Astrocyte (in vitro differentiated cells and primary cell): Measurements from ENCODE around the gene APOBEC3F. TPM values are rescaled to one million over a fixed set of nuclear protein-coding genes. Genes with fewer than 3 reads are reported as not detected.

Experiments used
- DNase-seq: peaks from one replicate; pipeline ENCODE4 v3.0.0-alpha.2; 2010; ENCODE audit warnings: low read depth
- FAIRE-seq: peaks from 2 replicates; lab custom pipeline; 2011; peaks lifted over from hg19 to GRCh38; lab: Jason Lieb, UNC
- H2AFZ ChIP-seq: 2 replicates; pipeline ENCODE4 v1.6.0; 2012; ENCODE audit warnings: low read depth, low read length, inconsistent platforms
- H3K27ac ChIP-seq: 2 replicates; pipeline ENCODE4 v1.5.1; 2011; ENCODE audit warnings: low read depth, low read length, inconsistent platforms
- H3K27me3 ChIP-seq: 2 replicates; pipeline ENCODE4 v1.6.0; 2011; ENCODE audit warnings: low read length, inconsistent platforms; ENCODE audit not compliant: insufficient read depth
- H3K36me3 ChIP-seq: 2 replicates; pipeline ENCODE4 v1.5.1; 2011; ENCODE audit warnings: low read length, inconsistent platforms; ENCODE audit not compliant: insufficient read depth
- H3K4me1 ChIP-seq: 2 replicates; pipeline ENCODE4 v1.5.1; 2011; ENCODE audit warnings: low read length, inconsistent platforms; ENCODE audit not compliant: insufficient read depth
- H3K4me2 ChIP-seq: 2 replicates; pipeline ENCODE4 v1.6.0; 2012; ENCODE audit warnings: low read length, inconsistent platforms
- H3K4me3 ChIP-seq: 2 replicates; pipeline ENCODE4 v1.5.1; 2011; ENCODE audit warnings: low read depth, mild to moderate bottlenecking, low read length, inconsistent platforms; ENCODE audit not compliant: insufficient read depth
- H3K79me2 ChIP-seq: 2 replicates; pipeline ENCODE4 v1.6.0; 2012; ENCODE audit warnings: mild to moderate bottlenecking, low read length, inconsistent platforms; ENCODE audit not compliant: insufficient read depth
- H3K9ac ChIP-seq: 2 replicates; pipeline ENCODE4 v1.6.0; 2012; ENCODE audit warnings: mild to moderate bottlenecking, low read length, inconsistent platforms
- H3K9me3 ChIP-seq: 2 replicates; pipeline ENCODE4 v1.5.1; 2012; ENCODE audit warnings: low read depth, mild to moderate bottlenecking, low read length, inconsistent platforms; ENCODE audit not compliant: insufficient read depth
- H4K20me1 ChIP-seq: 2 replicates; pipeline ENCODE4 v1.6.0; 2012; ENCODE audit warnings: low read length, inconsistent platforms; ENCODE audit not compliant: insufficient read depth
- H3K27ac Mint-ChIP-seq: one replicate; pipeline ENCODE4 v1.8.0; 2021; ENCODE audit warnings: mild to moderate bottlenecking, mixed read lengths; ENCODE audit not compliant: unreplicated experiment
- H3K27me3 Mint-ChIP-seq: one replicate; pipeline ENCODE4 v1.8.0; 2021; ENCODE audit warnings: low read depth, mixed read lengths; ENCODE audit not compliant: unreplicated experiment
- H3K36me3 Mint-ChIP-seq: one replicate; pipeline ENCODE4 v1.8.0; 2021; ENCODE audit warnings: low read depth, mixed read lengths; ENCODE audit not compliant: unreplicated experiment
- H3K4me1 Mint-ChIP-seq: one replicate; pipeline ENCODE4 v1.8.0; 2021; ENCODE audit warnings: low read depth, mixed read lengths; ENCODE audit not compliant: unreplicated experiment
- H3K4me3 Mint-ChIP-seq: one replicate; pipeline ENCODE4 v1.8.0; 2021; ENCODE audit warnings: mild to moderate bottlenecking, moderate library complexity, mixed read lengths; ENCODE audit not compliant: unreplicated experiment
- H3K9me3 Mint-ChIP-seq: one replicate; pipeline ENCODE4 v1.8.0; 2021; ENCODE audit warnings: mild to moderate bottlenecking, mixed read lengths; ENCODE audit not compliant: unreplicated experiment
- CTCF ChIP-seq: IDR thresholded peaks from 2 replicates; pipeline ENCODE4 v1.5.1; 2011; ENCODE audit warnings: low read depth, mild to moderate bottlenecking, inconsistent platforms, low read length, moderate library complexity; ENCODE audit not compliant: insufficient read depth
- EZH2 ChIP-seq: IDR thresholded peaks from 2 replicates; pipeline ENCODE4 v1.6.1; 2012; ENCODE audit warnings: mild to moderate bottlenecking, low read length, inconsistent platforms; ENCODE audit not compliant: insufficient read depth
- total RNA-seq: library from RNA; stranded (reverse); gene quantifications from 2 replicates; pipeline ENCODE4 v1.2.1, GENCODE V29; 2021

APOBEC3F gene
- total RNA-seq, 1 donor from 2014 or later, result 10.4 TPM

DNA sequence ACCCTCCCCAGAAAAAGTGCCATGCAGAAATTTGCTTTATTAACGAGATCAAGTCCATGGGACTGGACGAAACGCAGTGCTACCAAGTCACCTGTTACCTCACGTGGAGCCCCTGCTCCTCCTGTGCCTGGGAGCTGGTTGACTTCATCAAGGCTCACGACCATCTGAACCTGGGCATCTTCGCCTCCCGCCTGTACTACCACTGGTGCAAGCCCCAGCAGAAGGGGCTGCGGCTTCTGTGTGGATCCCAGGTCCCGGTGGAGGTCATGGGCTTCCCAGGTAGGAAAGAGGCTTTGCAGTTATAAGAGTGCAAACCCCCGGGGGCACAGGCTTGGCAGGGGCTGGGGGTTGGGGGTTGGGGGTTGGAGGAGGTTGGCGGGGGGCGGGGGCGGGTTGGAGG, 60.6 kb downstream of the APOBEC3F start:
- Histone ChIP-seq H3K79me2 (no peaks in the 10 kb centered on the region), H3K27ac (no peak overlapping the region), H3K9me3 (no peaks in the 10 kb centered on the region), H4K20me1 (no peaks in the 10 kb centered on the region), H3K36me3 (no peaks in the 10 kb centered on the region), H2AFZ (no peak overlapping the region), H3K4me2 (no peak overlapping the region), H3K9ac (no peak overlapping the region), H3K4me1 (peaks cover 3% of the 10 kb centered on the region), H3K27me3 (no peaks in the 10 kb centered on the region), H3K4me3 (no peak overlapping the region)
- no peak for TF ChIP-seq EZH2
- TF ChIP-seq CTCF, result no peak
- peaks cover 5% of the 10 kb centered on the region for H3K4me1 Mint-ChIP-seq
- DNase-seq, result no peak
- no peaks in the 10 kb centered on the region for H3K9me3 Mint-ChIP-seq
- H3K4me3 Mint-ChIP-seq, result no peak overlapping the region
- FAIRE-seq, result no peak
- H3K36me3 Mint-ChIP-seq, result peaks cover 2% of the 10 kb centered on the region
- no peak overlapping the region for H3K27ac Mint-ChIP-seq
- H3K27me3 Mint-ChIP-seq, result peaks cover 13% of the 10 kb centered on the region

GRCh38 chr22:39103431-39103830, 62.8 kb downstream of the APOBEC3F start:
- Mint-ChIP-seq H3K4me1 (no peaks in the 10 kb centered on the region), H3K27ac (no peak overlapping the region), H3K36me3 (no peaks in the 10 kb centered on the region), H3K27me3 (peaks cover 15% of the 10 kb centered on the region), H3K9me3 (no peaks in the 10 kb centered on the region), H3K4me3 (no peak overlapping the region)
- Histone ChIP-seq H3K4me1 (no peaks in the 10 kb centered on the region), H3K36me3 (no peaks in the 10 kb centered on the region), H4K20me1 (no peaks in the 10 kb centered on the region), H3K4me3 (no peak overlapping the region), H3K4me2 (no peak overlapping the region), H2AFZ (no peak overlapping the region), H3K79me2 (no peaks in the 10 kb centered on the region), H3K9me3 (no peaks in the 10 kb centered on the region), H3K27me3 (no peaks in the 10 kb centered on the region), H3K27ac (no peak overlapping the region), H3K9ac (no peak overlapping the region)
- no peak for FAIRE-seq
- no peak for DNase-seq
- TF ChIP-seq CTCF, result no peak
- no peak for TF ChIP-seq EZH2

Other genes starting within 250 kb of the APOBEC3F start
- gene DNAL4, start 246.7 kb upstream of the APOBEC3F start, total RNA-seq, result 12.8 and 12.9 TPM in 2 replicates
- gene NPTXR, start 196.8 kb upstream of the APOBEC3F start, total RNA-seq, result 5.1 and 5.4 TPM in 2 replicates
- gene CBX6, start 168.6 kb upstream of the APOBEC3F start, total RNA-seq, result 34.9 and 38.9 TPM in 2 replicates
- gene APOBEC3A, start 83.3 kb upstream of the APOBEC3F start, total RNA-seq, result not detected in 2 replicates
- 3.0 and 4.0 TPM in 2 replicates for gene APOBEC3B, start 58.5 kb upstream of the APOBEC3F start, total RNA-seq
- gene APOBEC3C, start 26.6 kb upstream of the APOBEC3F start, total RNA-seq, result 32.5 and 37.0 TPM in 2 replicates
- gene APOBEC3D, start 19.7 kb upstream of the APOBEC3F start, total RNA-seq, result 0.93 and 1.5 TPM in 2 replicates
- 2.4 and 2.7 TPM in 2 replicates for gene APOBEC3G, start 36.4 kb downstream of the APOBEC3F start, total RNA-seq
- gene APOBEC3H, start 56.4 kb downstream of the APOBEC3F start, total RNA-seq, result 0.30 and 0.48 TPM in 2 replicates
- 1.2 and 1.4 TPM in 2 replicates for gene CBX7, start 111.8 kb downstream of the APOBEC3F start, total RNA-seq
- gene PDGFB, start 204.1 kb downstream of the APOBEC3F start, total RNA-seq, result 17.0 and 27.3 TPM in 2 replicates